SK-N-MC (cell line): ENCODE measurements around the gene OAT.
A peak's percentile ranks its signal among the peaks of the same experiment; 100 is the strongest.

Source experiments
- DNase-seq: peaks from one replicate; pipeline ENCODE4 v3.0.0-alpha.2; 2011; ENCODE audit warnings: low read depth, low spot score
- H3K27ac ChIP-seq: fragments of 200-600 bp; sonication (generic); 2 replicates; pipeline ENCODE4 v1.5.1; 2016; ENCODE audit warnings: mixed run types
- H3K36me3 ChIP-seq: fragments of 200-600 bp; sonication (generic); 2 replicates; pipeline ENCODE4 v1.6.1; 2017; ENCODE audit warnings: antibody characterized with exemption, low read length, mixed read lengths; ENCODE audit not compliant: insufficient read depth
- H3K4me3 ChIP-seq: fragments of 200-600 bp; sonication (generic); 2 replicates; pipeline ENCODE4 v1.5.1; 2016
- H3K9ac ChIP-seq: fragments of 200-600 bp; sonication (generic); 2 replicates; pipeline ENCODE4 v1.8.0; 2017; ENCODE audit warnings: mixed run types, mixed read lengths; ENCODE audit not compliant: insufficient read length
- H3K9me3 ChIP-seq: fragments of 200-600 bp; sonication (generic); 2 replicates; pipeline ENCODE4 v1.6.1; 2017; ENCODE audit warnings: low read depth, mild to moderate bottlenecking, antibody characterized with exemption, low read length, moderate library complexity, mixed read lengths
- EZH2 ChIP-seq: fragments of 200-600 bp; sonication (generic); IDR thresholded peaks from one replicate; pipeline ENCODE4 v1.6.1; 2017; ENCODE audit warnings: antibody characterized with exemption
- FOXP2 ChIP-seq: optimal IDR thresholded peaks from 2 replicates; pipeline ENCODE3; 2011; ENCODE audit warnings: mild to moderate bottlenecking, moderate library complexity; ENCODE audit not compliant: insufficient read depth; ENCODE audit errors: extremely low read length, control extremely low read depth
- POLR2AphosphoS5 ChIP-seq: IDR thresholded peaks from 2 replicates; pipeline ENCODE4 v1.6.1; 2012; ENCODE audit warnings: mild to moderate bottlenecking, low read depth, low read length, borderline replicate concordance

Gene OAT

GRCh38 chr10:124394583-124394982 is 24.1 kb downstream of the OAT start:
- no peak for DNase-seq
- Histone ChIP-seq H3K36me3 (no peaks in the 10 kb centered on the region), H3K9ac (no peak overlapping the region), H3K27ac (no peak overlapping the region), H3K9me3 (no peaks in the 10 kb centered on the region), H3K4me3 (no peak overlapping the region)
- TF ChIP-seq EZH2: no peak

- no peak for TF ChIP-seq FOXP2
- no peak for TF ChIP-seq POLR2AphosphoS5
- TF ChIP-seq EZH2: no peak
- no peaks in the 10 kb centered on the region for H3K36me3 ChIP-seq
Measured at GRCh38 chr10:124392626-124393342, 25.9 kb downstream of the OAT start.

GRCh38 chr10:124390471-124391187 is 28.1 kb downstream of the OAT start:
- no peak overlapping the region for H3K27ac ChIP-seq
- H3K4me3 ChIP-seq: no peak overlapping the region
- DNase-seq: no peak
- H3K36me3 ChIP-seq: no peaks in the 10 kb centered on the region
- TF ChIP-seq EZH2: no peak
- TF ChIP-seq FOXP2: no peak
- TF ChIP-seq POLR2AphosphoS5: no peak
- no peak overlapping the region for H3K9ac ChIP-seq
- H3K9me3 ChIP-seq: no peaks in the 10 kb centered on the region

More at GRCh38 chr10:124392626-124393342, 25.9 kb downstream of the OAT start:
- H3K27ac ChIP-seq: no peak overlapping the region
- DNase-seq: no peak
- H3K9me3 ChIP-seq: no peaks in the 10 kb centered on the region
- H3K9ac ChIP-seq: no peak overlapping the region
- no peak overlapping the region for H3K4me3 ChIP-seq

DNA sequence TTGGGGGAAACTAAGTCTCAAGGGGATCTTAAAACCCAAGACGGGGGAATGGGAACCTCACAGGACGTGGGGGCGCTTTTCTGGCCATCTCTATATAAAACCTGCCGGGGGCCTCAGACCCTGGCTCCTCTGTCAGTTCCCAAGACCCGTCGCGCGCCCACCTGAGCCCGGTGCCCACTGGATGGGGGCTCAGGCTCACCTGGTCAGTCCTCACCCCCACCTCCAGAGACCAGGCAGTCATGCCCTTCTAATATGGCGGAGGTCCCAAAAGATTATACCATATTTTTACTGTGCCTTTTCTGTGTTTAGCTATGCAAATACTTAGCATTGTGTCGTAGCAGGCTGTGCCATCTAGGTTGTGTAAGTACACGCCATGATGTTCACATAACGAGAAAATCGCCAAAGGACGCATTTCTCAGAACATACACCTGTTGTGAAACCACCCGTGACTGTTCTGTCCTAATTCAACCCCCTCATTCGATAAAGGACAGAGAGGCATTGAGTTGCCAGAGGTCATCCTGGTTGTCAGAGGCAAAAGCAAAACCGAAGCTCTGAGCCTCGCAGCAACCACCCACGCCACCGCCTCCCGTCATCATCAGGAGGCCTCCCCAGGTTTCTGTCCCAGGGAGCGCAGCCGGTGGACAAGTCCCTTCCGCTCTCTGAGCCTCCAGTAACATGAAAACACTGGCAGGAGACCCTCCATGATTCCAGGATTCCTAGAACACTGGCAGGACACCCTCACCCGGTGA is 28.9 kb downstream of the OAT start:
- H3K9ac ChIP-seq: no peak overlapping the region
- no peak overlapping the region for H3K27ac ChIP-seq
- no peaks in the 10 kb centered on the region for H3K9me3 ChIP-seq
- no peak for TF ChIP-seq FOXP2
- TF ChIP-seq EZH2: no peak
- TF ChIP-seq POLR2AphosphoS5: no peak
- no peak overlapping the region for H3K4me3 ChIP-seq
- no peak for DNase-seq
- H3K36me3 ChIP-seq: no peaks in the 10 kb centered on the region

DNA sequence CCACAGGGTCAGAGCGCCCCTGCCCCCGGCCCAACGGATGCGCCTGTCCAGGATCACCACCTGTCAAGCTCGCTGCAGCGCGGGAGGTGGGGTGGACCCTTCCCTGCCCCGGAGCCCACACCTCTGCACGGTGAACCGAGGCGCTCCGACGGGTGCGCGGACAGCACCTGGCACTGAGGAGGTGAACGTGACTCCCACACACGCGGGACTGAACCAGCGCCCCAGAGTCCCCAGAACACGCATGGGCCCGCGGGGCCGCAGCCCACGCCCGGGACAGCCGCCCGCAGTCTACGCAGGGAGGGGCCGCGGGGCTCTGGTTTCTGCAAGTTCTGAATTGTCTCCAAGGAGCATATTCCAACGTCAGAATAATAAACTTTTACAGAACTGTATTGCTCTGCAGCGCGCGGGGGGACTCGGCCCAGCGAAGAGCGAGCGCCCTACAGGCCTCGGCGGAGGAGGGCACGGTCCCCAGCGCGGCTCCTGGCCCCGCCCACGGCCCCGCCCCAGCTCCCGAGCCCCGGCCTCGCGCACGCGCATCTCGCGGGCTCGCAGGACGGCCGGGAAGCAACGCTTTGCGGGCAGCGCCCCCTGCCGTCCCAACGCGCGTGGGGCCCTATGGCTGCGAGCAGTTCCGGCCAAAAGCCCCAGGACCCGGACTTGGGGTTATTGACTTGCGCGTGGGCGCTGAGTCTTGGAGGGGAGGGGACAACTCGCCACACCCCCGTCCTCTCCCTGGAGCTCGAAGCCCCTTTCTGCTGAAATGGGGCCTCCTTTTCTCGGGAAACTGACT is 29.7 kb downstream of the OAT start:
- Histone ChIP-seq H3K27ac (no peak overlapping the region), H3K9me3 (no peaks in the 10 kb centered on the region), H3K9ac (no peak overlapping the region), H3K4me3 (0 out of 2 replicates have a peak overlapping the region, but pooled peaks have one; percentile 40), H3K36me3 (no peaks in the 10 kb centered on the region)
- no peak for DNase-seq
- TF ChIP-seq EZH2: no peak
- TF ChIP-seq FOXP2: no peak
- no peak for TF ChIP-seq POLR2AphosphoS5

- no peak overlapping the region for H3K9ac ChIP-seq
- H3K36me3 ChIP-seq: no peaks in the 10 kb centered on the region
- no peaks in the 10 kb centered on the region for H3K9me3 ChIP-seq
- H3K27ac ChIP-seq: no peak overlapping the region
- no peak for DNase-seq
- H3K4me3 ChIP-seq: no peak overlapping the region
- TF ChIP-seq EZH2 (no peak), FOXP2 (no peak), POLR2AphosphoS5 (no peak)
Measured at GRCh38 chr10:124388476-124388822, 30.3 kb downstream of the OAT start.

DNA sequence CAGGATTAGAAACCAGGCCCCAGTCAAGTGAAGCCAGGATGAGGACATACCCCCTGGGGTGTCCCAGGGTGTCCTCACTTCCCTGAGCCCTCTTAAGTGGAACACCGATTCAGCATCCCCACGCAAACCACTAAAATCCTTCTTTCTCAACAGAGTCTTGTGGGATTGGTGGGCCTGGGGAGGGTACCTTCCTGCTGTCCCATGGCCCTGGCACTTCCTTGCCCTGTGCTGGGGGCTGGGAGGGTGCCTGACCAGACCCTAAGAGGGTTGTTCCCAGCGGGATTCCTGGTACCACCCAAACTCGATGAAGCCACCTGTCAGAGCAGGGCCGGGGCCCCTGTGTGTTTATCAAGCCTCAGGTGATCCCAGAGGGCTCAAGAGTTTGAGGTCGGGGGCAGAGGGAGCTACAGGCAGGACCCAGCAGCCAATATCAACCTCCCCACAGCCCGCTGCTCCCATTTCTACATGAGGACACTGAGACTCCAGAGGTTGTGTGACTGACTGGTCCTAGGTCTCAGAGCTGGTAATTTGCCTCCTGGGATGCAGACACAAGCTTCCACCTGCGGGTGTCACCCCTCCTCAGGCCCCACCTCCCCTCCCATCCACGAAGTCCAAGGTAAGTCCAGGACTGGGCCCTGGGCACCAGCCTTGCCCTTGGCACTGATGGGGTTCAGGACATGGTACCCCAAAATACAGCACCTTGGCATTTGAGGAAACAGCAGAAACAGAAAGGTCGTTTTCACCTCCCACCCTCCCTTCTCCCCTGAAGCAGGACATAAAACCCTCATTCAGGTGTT is 31.4 kb downstream of the OAT start:
- H3K27ac ChIP-seq: no peak overlapping the region
- H3K9ac ChIP-seq: no peak overlapping the region
- TF ChIP-seq FOXP2: no peak
- TF ChIP-seq EZH2: no peak
- no peak for TF ChIP-seq POLR2AphosphoS5
- H3K36me3 ChIP-seq: no peaks in the 10 kb centered on the region
- no peak overlapping the region for H3K4me3 ChIP-seq
- DNase-seq: no peak
- H3K9me3 ChIP-seq: no peaks in the 10 kb centered on the region
